NB4 (cell line): ENCODE results near the gene L3MBTL4.

Experiments
- CTCF ChIP-seq: IDR thresholded peaks from one replicate; pipeline ENCODE4 v1.5.1; 2012; ENCODE audit warnings: low read depth, low read length
- MAX ChIP-seq: IDR thresholded peaks from 2 replicates; pipeline ENCODE4 v1.6.1; 2011; ENCODE audit warnings: low read depth, low read length
- MYC ChIP-seq: IDR thresholded peaks from 2 replicates; pipeline ENCODE4 v1.6.1; 2011; ENCODE audit warnings: low read depth, low read length
- POLR2A ChIP-seq: IDR thresholded peaks from 2 replicates; pipeline ENCODE4 v1.6.1; 2011; ENCODE audit warnings: mild to moderate bottlenecking; ENCODE audit not compliant: insufficient read length; ENCODE audit errors: extremely low read depth

- TF ChIP-seq MAX (no peak), POLR2A (no peak), CTCF (no peak), MYC (no peak)
These were observed 37.5 kb upstream of the L3MBTL4 start for GRCh38 chr18:6452194-6452593.
